Activated CD4-positive, alpha-beta T cell treated with anti-CD3 and anti-CD28 coated beads, Interleukin-2, amount 50 U/mL, for 1 hour (primary cell): ENCODE data around the gene CEBPB.
"Not testable (repeated sequence)": the region's sequence is repeated elsewhere in the genome, so short reads cannot be mapped to it uniquely, and the experiment has no call there.

Experiments
- DNase-seq: peaks from one replicate; pipeline ENCODE4 v3.0.0-alpha.2; 2020

CEBPB gene

GRCh38 chr20:50193836-50194421 is 3.3 kb downstream of the CEBPB start:
- DNase-seq = no peak

GRCh38 chr20:50194422-50194830 is 3.8 kb downstream of the CEBPB start:
- DNase-seq = no peak

GRCh38 chr20:50194831-50195523 is 4.3 kb downstream of the CEBPB start:
- no peak for DNase-seq

GRCh38 chr20:50195524-50196120 is 5.0 kb downstream of the CEBPB start:
- DNase-seq = no peak

GRCh38 chr20:50196248-50196647 is 5.6 kb downstream of the CEBPB start:
- no peak for DNase-seq

- no peak for DNase-seq
These were observed 6.3 kb downstream of the CEBPB start for GRCh38 chr20:50196896-50197295.

GRCh38 chr20:50197463-50198179 is 7.0 kb downstream of the CEBPB start:
- DNase-seq = no peak

GRCh38 chr20:50198180-50198666 is 7.6 kb downstream of the CEBPB start:
- DNase-seq = no peak

- DNase-seq = no peak
These were observed 8.1 kb downstream of the CEBPB start for GRCh38 chr20:50198716-50199115.

- no peak for DNase-seq
These were observed 9.1 kb downstream of the CEBPB start for GRCh38 chr20:50199703-50200102.

- DNase-seq = no peak
These were observed 10.0 kb downstream of the CEBPB start for GRCh38 chr20:50200482-50201104.

- DNase-seq = not testable (repeated sequence)
These were observed 11.1 kb downstream of the CEBPB start for GRCh38 chr20:50201710-50202109.

- DNase-seq = no peak
These were observed 12.0 kb downstream of the CEBPB start for GRCh38 chr20:50202677-50203076.

GRCh38 chr20:50203951-50204937 is 13.6 kb downstream of the CEBPB start:
- DNase-seq = no peak

- DNase-seq = no peak
These were observed 16.4 kb downstream of the CEBPB start for GRCh38 chr20:50207026-50207425.

GRCh38 chr20:50208085-50208491 is 17.5 kb downstream of the CEBPB start:
- DNase-seq = no peak

- not testable (repeated sequence) for DNase-seq
These were observed 18.2 kb downstream of the CEBPB start for GRCh38 chr20:50208815-50209214.

GRCh38 chr20:50210066-50210619 is 19.5 kb downstream of the CEBPB start:
- no peak for DNase-seq

GRCh38 chr20:50211091-50211490 is 20.5 kb downstream of the CEBPB start:
- DNase-seq = no peak

- DNase-seq = no peak
These were observed 23.0 kb downstream of the CEBPB start for GRCh38 chr20:50213531-50214106.
